BJ (cell line): ENCODE measurements around the gene ARID3A. TPM values are rescaled to one million over a fixed set of nuclear protein-coding genes. Genes with fewer than 3 reads are reported as not detected.
"Not testable (repeated sequence)": the region's sequence is repeated elsewhere in the genome, so short reads cannot be mapped to it uniquely, and the experiment has no call there.

Experiments used
- CTCF ChIA-PET: fragments of 350-600 bp; formaldehyde crosslinking; extraction: SDS; loops from one replicate; lab custom pipeline; 2021; ENCODE audit warnings: antibody characterized with exemption, inconsistent platforms; lab: Yijun Ruan, JAX
- POLR2A ChIA-PET: fragments of 300-600 bp; sonication (Branson Sonifier 250); formaldehyde crosslinking; extraction: SDS; loops from one replicate; lab custom pipeline; 2021; ENCODE audit warnings: antibody characterized with exemption; lab: Charles Lee
- DNase-seq: peaks from one replicate; pipeline ENCODE4 v3.0.0-alpha.2; 2011; ENCODE audit warnings: low read depth
- H3K27me3 ChIP-seq: 2 replicates; pipeline ENCODE4 v1.6.0; 2011; ENCODE audit warnings: low read length; ENCODE audit not compliant: control insufficient read depth, insufficient read depth
- H3K36me3 ChIP-seq: 2 replicates; pipeline ENCODE4 v1.5.1; 2011; ENCODE audit warnings: low read length; ENCODE audit not compliant: control insufficient read depth, insufficient read depth
- H3K4me3 ChIP-seq: 2 replicates; pipeline ENCODE4 v1.5.1; 2011; ENCODE audit warnings: low read depth, mild to moderate bottlenecking, control low read depth, low read length
- polyA minus RNA-seq: library from RNA; depleted of rRNA, polyadenylated mRNA; stranded (reverse); fragments of >200 nt; gene quantifications from 2 replicates; pipeline ENCODE4 v1.2.3, GENCODE V29; 2011; rRNA and poly(A)+ RNA removed
- polyA plus RNA-seq: library from polyadenylated mRNA; depleted of rRNA; stranded (reverse); fragments of >200 nt; gene quantifications from 2 replicates; pipeline ENCODE4 v1.2.3, GENCODE V29; 2011; rRNA removed
- TF ChIP-seq, protein P1 (sequence below): IDR thresholded peaks from 2 replicates; pipeline ENCODE4 v1.5.1; 2011; ENCODE audit warnings: low read depth, mild to moderate bottlenecking, control low read depth, inconsistent platforms, low read length, moderate library complexity; ENCODE audit not compliant: insufficient read depth

The ARID3A gene, protein sequence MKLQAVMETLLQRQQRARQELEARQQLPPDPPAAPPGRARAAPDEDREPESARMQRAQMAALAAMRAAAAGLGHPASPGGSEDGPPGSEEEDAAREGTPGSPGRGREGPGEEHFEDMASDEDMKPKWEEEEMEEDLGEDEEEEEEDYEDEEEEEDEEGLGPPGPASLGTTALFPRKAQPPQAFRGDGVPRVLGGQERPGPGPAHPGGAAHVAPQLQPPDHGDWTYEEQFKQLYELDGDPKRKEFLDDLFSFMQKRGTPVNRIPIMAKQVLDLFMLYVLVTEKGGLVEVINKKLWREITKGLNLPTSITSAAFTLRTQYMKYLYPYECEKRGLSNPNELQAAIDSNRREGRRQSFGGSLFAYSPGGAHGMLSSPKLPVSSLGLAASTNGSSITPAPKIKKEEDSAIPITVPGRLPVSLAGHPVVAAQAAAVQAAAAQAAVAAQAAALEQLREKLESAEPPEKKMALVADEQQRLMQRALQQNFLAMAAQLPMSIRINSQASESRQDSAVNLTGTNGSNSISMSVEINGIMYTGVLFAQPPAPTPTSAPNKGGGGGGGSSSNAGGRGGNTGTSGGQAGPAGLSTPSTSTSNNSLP
- polyA plus RNA-seq = 10.7 and 17.4 TPM in 2 replicates
- 21.9 and 36.1 TPM in 2 replicates for polyA minus RNA-seq

DNA sequence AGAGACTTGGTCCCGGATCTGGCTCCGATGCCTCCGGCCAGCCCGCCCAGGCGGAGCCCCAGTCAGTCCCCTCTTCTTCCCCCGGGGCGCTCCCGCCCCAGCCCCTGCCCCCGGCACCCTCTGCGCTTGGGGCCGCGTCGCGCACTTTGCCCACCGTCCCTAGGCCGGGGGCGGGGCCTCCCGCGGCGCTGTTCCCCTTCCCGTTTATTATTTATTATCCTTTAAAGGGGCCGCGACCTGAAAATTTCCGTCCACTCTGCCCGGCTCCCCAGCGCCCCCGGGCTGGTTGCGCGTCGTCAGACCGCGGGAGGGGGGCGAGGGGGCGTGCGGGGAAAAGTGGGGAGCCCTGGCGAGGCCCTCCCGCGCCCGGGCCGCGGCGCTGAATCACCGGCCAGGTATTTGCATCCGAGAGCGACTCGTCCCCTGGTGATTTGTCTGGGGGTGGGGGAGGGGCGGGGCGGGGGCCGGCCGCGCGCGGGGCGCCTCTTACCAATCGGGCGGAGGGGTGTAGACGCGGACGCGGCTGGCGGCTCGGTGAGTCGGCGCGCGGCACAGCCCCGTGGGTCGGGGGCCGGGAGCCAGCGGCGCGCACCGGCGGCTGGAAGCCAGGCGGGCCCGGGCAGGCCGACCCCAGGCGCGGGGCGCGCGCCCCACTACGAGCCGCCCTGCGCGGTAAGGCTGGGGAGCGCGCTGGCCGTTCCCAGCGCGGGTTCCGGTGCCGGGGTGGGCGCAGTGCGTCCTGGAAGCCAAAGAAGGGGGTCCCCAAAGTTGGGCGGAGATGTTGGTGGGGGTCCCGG lies at the start of gene ARID3A:
Gene ARID3A (plus strand): TSS at position 510 of the 797 bp plus-strand sequence. CDS start 3,494 bp downstream, outside the sequence.
- peaks cover 6% of the 10 kb centered on the region for H3K36me3 ChIP-seq
- TF ChIP-seq, protein P1, sequence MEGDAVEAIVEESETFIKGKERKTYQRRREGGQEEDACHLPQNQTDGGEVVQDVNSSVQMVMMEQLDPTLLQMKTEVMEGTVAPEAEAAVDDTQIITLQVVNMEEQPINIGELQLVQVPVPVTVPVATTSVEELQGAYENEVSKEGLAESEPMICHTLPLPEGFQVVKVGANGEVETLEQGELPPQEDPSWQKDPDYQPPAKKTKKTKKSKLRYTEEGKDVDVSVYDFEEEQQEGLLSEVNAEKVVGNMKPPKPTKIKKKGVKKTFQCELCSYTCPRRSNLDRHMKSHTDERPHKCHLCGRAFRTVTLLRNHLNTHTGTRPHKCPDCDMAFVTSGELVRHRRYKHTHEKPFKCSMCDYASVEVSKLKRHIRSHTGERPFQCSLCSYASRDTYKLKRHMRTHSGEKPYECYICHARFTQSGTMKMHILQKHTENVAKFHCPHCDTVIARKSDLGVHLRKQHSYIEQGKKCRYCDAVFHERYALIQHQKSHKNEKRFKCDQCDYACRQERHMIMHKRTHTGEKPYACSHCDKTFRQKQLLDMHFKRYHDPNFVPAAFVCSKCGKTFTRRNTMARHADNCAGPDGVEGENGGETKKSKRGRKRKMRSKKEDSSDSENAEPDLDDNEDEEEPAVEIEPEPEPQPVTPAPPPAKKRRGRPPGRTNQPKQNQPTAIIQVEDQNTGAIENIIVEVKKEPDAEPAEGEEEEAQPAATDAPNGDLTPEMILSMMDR = no peak
- DNase-seq = peak; percentile 32
- ChIA-PET POLR2A (no interaction called here), CTCF (interaction anchor here (1.0 to 6.0 kb wide), 2 partner anchors 58 to 62 kb away, joined by 3 to 102 read pairs; partner anchors contain the start of gene WDR18)
- no peaks in the 10 kb centered on the region for H3K27me3 ChIP-seq
- peak within 1 kb of the TSS; percentile 91 for H3K4me3 ChIP-seq

DNA sequence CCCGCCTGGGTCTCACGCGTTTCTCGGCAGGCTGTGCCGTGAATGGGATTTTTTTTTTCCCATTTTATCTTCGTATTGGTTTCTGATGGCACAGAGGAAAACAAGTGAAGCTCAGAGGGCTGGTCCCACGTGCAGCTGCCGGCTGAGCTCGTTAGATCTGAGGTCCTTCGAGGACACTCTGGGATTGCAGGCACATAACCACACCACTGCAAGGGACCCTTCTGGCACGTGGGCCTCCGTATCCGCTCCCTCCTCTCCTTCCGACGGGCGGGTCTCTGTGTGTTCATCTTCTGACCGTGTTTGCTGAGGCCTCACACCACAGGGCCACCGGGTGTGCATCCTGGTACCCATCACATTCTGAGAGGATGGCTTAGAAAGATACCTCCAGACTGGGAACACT lies 49.7 kb upstream of the ARID3A start:
- DNase-seq = no peak
- ChIA-PET CTCF (no interaction called here), POLR2A (no interaction called here)
- TF ChIP-seq, protein P1 = no peak
- H3K27me3 ChIP-seq = no peaks in the 10 kb centered on the region
- H3K4me3 ChIP-seq = no peak overlapping the region
- peaks cover 21% of the 10 kb centered on the region for H3K36me3 ChIP-seq

DNA sequence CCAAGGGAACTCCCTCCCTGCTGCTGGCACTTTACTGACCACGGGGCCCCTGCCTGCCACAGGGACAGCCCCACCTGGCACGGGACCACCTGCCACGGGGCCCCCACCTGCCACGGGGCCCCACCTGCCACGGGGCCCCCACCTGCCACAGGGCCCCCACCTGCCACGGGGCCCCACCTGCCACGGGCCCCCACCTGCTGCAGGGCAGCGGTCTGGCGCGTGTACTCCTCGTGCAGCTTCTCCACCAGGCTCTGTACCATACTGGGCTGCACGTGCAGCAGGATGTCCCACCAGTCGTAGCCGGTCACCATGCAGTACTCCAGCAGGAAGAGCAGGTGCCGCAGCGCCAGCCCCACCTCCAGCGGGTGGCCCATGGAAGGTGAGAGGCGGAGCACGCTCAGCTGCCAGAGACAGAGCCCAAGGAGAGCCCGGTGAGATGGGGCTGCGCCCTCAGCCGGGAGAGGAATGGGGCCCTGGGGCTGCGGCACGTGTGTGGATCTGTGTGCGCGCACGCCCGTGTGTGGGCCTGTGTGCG lies 49.0 kb upstream of the ARID3A start:
- POLR2A ChIA-PET = no interaction called here
- Histone ChIP-seq H3K27me3 (no peaks in the 10 kb centered on the region), H3K4me3 (no peak overlapping the region), H3K36me3 (peaks cover 26% of the 10 kb centered on the region)
- DNase-seq = no peak
- CTCF ChIA-PET = no interaction called here
- TF ChIP-seq, protein P1 = no peak

DNA sequence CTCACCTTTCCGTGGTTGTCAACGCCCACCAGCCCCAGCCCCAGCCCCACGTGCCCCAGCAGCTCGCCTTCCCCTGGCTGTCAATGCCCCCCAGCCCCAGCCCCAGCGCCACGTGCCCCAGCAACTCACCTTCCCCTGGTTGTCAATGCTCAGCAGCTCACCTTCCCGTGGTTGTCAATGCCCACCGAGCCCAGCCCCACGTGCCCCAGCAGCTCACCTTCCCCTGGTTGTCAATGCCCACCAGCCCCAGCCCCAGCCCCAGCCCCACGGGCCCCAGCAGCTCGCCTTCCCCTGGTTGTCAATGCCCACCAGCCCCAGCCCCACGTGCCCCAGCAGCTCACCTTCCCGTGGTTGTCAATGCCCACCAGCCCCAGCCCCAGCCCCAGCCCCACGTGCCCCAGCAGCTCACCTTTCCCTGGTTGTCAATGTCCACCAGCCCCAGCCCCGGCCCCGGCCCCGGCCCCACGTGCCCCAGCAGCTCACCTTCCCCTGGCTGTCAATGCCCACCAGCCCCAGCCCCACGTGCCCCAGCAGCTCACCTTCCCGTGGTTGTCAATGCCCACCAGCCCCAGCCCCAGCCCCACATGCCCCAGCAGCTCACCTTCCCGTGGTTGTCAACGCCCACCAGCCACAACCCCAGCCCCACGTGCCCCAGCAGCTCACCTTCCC lies 47.7 kb upstream of the ARID3A start:
- H3K27me3 ChIP-seq, POLR2A ChIA-PET, H3K4me3 ChIP-seq, DNase-seq: not testable (repeated sequence)
- CTCF ChIA-PET = interaction anchor here (1.5 kb wide), 1 partner anchor 14 kb away, joined by 5 read pairs; no protein-coding TSS in a partner anchor
- peaks cover 30% of the 10 kb centered on the region for H3K36me3 ChIP-seq

DNA sequence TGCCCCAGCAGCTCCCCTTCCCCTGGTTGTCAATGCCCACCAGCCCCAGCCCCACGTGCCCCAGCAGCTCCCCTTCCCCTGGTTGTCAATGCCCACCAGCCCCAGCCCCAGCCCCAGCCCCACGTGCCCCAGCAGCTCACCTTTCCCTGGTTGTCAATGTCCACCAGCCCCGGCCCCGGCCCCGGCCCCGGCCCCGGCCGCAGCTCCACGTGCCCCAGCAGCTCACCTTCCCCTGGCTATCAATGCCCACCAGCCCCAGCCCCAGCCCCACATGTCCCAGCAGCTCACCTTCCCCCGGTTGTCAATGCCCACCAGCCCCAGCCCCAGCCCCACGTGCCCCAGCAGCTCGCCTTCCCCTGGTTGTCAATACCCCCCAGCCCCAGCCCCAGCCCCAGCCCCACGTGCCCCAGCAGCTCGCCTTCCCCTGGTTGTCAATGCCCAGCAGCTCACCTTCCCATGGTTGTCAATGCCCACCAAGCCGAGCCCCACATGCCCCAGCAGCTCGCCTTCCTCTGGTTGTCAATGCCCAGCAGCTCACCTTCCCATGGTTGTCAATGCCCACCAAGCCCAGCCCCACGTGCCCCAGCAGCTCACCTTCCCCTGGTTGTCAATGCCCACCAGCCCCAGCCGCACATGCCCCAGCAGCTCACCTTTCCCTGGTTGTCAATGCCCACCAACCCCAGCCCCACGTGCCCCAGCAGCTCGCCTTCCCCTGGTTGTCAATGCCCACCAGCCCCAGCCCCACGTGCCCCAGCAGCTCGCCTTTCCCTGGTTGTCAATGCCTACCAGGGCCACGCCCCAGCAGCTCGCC lies 46.9 kb upstream of the ARID3A start:
- H3K36me3 ChIP-seq = peaks cover 33% of the 10 kb centered on the region
- POLR2A ChIA-PET = not testable (repeated sequence)
- CTCF ChIA-PET = interaction anchor here (0.6 to 1.5 kb wide), 6 partner anchors 14 to 108 kb away, joined by 3 to 6 read pairs (median 4); partner anchors contain the start of genes KISS1R, MED16 and RNU6-9

More for the DNA sequence above, 46.9 kb upstream of the ARID3A start:
- not testable (repeated sequence) for DNase-seq, H3K4me3 ChIP-seq, H3K27me3 ChIP-seq
